Non-pigmented ciliary epithelial cell (primary cell): ENCODE data around the gene RRN3.
"Not testable (repeated sequence)": the region's sequence is repeated elsewhere in the genome, so short reads cannot be mapped to it uniquely, and the experiment has no call there.

Source experiments
- DNase-seq: peaks from one replicate; pipeline ENCODE4 v3.0.0-alpha.2; 2010; ENCODE audit warnings: low read depth

The RRN3 gene

DNA sequence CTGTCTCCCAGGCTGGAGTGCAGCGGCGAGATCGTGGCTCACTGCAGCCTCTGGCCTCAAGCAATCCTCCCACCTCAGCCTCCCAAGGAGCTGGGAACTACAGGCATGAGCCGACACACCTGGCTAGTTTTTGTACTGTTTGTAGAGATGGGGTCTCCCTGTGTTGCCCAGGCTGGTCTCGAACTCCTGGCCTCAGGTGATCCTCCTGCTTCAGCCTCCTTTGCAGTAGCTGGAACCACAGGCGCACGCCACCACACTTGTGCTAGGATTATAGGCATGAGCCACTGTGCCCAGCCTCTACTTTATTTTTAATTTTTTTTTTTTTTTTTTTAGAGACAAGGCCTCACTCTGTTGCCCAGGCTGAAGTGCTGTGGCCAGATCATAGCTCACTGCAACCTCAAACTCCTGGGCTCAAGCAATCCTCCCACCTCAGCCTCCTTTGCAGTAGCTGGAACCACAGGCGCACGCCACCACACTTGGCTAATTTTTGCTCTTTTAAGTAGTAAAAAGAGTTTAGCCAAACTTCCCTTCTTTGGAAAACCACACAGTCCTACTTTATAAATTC lies 42.6 kb downstream of the RRN3 start:
- no peak for DNase-seq

DNA sequence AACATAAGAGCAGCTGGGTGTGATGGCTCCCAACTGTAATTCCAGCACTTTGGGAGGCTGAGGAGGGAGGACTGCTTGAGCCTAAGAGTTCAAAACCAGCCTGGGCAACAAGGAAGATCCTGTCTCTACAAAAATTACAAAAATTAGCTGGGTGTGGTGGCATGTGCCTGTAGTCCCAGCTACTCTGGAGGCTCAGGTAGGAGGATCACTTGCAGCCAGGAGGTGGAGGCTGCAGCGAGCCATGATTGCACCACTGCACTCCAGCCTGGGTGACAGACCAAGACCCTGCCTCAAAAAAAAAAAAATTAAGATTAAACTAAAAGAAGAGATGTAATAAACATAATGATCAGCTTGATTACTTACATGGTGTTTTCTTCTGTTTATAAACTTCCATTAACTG lies 43.6 kb downstream of the RRN3 start:
- DNase-seq: not testable (repeated sequence)

DNA sequence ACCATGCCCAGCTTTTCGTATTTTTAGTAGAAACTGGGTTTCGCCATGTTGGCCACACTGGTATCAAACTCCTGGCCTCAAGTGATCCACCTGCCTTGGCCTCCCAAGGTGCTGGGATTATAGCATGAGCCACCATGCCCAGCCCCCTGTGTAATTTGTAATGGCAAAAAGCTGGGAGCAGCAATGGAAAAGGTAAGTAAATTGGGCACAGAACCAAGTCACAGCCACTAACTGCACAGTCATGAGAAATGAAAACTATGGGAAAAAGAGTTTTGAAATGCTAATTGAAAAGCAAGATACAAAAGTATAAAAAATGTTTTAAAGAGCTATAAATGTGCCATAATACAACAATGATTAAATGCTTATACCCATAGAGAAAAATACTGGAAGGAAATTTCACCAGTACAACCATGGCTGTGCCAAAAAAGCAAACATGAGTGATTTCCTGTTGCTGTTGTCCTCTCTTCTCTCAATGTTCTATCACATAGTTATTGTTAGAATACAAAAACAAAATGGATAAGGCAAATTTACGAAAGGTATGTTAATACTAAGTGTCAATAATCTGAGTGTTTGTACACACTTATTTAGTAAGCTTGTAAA lies 44.4 kb downstream of the RRN3 start:
- DNase-seq: no peak

DNA sequence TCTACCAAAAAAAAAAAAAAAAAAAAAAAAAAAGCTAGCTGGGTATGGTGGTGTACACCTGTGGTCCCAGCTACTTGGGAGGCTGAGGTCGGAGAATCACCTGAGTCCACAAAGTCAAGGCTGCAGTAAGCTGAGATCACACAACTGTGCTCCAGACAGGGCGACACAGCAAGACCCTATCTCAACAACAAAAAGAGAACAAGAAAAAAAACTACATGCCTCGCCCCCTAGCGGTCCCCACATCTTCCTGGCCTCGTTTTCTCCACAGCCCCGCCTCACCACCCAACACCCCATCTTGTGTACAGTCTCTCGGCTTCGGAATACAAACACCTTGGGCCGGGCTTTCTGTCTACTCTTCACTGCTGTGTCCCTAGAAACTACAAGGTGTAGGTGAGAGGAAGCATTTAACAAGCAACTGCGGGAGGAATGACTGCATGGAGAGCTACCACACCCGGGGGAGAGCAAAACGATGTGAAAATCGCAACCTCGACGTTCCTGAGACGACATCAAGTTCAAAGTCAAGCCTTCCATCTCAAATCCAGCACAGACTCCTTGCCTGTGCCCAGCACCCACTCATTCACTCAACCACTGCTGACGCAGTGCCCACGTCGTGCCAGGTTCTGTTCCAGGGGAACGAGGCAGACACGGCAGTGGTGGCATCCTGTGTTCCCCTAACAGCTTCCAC lies 47.2 kb downstream of the RRN3 start:
- no peak for DNase-seq

DNA sequence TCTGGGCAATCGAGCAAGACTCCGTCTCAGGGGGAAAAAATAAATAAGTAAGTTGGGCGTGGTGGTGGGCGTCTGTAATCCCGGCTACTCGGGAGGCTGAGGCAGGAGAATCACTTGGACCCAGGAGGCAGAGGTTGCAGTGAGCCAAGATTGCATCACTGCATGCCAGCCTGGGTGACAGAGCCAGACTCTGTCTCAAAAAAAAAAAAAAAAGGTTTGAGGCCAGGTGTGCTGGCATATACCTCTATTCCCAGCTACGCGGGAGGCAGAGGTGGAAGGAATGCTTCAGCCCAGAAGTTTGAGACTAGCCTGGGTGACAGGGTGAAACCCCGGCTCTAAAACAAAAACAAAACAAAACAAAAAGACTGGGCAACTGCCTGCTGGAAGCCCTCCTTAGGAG lies 48.8 kb downstream of the RRN3 start:
- not testable (repeated sequence) for DNase-seq

DNA sequence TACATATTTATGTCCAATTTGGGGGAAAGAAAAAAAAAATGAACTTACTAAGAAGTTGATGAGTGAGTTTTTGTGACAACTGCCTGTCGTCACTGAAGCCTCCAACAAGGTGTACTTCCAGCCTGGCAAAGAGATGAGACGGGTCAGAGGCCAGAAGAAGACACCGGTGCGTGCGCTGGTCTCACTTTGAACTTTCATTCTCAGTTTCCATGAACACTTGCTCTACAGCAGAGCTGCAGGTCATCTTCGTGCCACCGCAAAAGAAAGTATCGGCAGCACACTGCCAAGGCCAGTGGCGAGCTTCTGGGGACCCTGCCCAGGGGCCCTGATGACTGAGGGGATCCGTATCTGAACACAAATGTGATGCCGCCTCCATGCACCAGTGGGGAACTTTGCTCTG lies 49.8 kb downstream of the RRN3 start:
- no peak for DNase-seq

DNA sequence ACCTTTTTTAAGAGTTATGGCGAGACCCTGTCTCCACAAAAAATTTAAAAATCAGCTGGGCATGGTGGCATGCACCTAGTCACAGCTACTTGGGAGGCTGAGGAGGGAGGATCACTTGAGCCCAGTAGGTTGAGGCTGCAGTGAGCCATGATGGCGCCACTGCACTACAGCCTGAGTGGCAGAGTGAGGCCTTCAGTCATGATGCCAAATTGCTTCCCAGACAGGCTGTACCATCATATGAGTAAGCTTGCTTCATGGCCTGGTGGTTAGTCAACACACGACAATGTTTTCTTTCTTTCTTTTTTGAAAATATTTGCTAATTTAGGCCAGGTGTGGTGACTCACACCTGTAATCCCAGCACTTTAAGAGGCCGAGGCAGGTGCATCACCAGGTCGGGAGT lies 50.7 kb downstream of the RRN3 start:
- DNase-seq: no peak

DNA sequence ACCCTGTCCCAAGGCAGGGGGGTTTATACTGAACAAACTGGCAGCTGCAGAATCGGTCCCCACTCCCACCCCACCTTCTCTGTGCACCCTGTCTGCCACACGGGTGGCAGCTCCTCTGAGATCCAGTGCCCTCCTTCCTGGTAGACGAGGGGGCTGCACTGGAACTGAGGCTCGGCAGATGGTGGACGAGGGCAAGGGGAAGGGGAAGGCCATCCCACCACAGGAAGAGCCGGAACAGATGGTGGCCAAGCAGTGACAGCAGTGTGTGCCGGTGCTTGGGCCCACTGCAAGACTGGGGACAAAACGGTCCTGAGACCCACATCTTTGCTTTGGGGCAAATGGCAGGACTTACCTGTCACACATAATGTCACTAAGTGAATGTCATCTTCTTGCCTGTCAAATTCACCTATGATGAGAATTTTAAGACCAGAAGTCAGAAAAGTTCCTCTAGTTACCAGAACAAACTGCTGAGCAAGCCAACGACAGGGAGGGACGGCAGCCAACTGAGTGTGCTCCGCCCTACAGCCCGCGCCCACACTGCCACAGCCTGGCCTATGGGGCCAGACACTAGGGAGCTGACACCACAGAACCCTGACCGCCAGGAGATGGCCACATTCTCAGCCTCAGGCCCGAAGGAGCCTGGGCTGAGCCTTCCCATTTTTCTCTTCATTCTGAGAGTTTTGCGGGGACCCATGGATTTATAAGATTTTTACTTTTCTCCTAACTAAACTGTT lies 52.6 kb downstream of the RRN3 start:
- no peak for DNase-seq

DNA sequence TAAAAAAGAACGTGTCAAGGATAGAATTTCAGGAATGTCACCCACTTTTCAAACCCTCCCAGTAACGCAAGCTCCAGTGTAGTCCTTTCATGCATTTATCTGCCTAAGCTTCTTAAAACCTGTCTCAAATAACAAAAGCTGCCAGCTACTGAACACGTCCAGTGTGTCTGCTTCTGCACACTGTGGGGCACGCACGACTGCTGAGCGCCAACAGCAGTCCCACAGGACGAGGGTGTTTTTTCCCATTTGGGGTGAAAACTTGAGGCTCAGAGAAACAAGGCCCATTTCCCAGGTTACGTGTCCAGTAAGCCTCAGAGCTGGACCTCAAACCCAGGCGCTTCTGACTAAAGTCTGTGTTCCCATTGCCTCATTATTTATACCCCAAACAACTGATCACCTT lies 55.4 kb downstream of the RRN3 start:
- DNase-seq: no peak

DNA sequence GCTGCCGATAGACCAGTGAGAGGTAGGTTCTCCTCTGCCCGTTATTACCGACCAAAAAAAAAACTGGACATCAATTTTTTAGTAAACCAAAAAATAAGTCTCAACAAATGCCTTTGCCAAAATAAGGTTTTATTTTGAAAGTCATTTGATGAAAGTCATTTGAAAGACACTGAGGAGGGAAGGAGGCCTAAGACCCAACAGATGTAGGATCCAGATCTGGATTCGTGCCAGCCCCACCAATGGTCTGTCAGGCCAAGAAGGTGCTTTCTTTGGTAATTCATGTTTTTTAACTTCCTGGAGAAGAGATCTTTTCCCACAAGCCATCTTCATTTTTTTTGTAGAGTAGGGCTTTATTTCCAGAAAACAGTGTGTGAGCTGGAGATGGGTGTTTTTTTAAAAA lies 56.3 kb downstream of the RRN3 start:
- no peak for DNase-seq

DNA sequence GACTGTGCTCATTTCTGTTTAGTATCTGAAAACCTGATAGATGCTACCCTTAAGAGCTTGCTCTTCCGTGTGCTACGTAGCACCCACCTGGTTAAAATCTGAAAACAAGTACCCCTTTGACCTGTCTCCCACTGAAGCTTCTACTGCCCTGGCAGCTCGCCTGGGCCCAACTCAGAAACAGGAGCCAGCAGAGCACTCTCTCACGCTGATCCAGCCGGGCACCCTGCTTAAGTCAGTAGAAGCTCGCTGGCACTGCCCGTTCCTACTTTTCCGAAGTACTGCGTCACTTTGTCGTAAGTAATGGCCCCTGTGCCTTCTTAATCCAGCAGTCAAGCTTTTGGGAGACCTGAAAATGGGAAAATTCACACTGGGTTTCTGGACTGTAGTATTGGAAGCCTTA lies 57.1 kb downstream of the RRN3 start:
- no peak for DNase-seq

DNA sequence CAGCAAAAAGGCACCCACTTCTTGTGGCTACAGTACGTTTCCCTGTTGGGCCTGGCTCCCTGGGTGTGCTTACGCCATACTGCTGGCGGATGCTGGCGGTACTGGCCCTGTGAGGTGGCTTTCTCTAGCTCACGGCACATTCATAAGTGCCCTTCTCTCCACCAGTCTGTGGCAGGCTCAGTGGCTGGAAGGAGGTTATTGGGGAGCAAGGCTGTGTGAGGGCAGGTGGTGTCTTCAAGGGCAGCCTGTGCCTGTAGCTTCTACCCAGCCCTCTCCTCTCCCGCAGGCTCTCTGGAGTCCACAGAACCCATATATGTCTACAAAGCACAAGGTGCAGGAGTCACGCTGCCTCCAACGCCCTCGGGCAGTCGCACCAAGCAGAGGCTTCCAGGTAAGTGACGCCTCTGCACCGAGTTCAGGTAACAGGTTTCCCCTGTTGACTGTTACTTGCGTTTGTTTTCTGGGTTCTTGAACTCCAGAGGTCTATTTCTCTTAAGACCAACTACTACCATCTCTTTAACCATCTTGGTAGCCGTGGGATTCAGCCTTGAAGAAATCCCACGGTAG lies 58.8 kb downstream of the RRN3 start:
- DNase-seq: no peak

DNA sequence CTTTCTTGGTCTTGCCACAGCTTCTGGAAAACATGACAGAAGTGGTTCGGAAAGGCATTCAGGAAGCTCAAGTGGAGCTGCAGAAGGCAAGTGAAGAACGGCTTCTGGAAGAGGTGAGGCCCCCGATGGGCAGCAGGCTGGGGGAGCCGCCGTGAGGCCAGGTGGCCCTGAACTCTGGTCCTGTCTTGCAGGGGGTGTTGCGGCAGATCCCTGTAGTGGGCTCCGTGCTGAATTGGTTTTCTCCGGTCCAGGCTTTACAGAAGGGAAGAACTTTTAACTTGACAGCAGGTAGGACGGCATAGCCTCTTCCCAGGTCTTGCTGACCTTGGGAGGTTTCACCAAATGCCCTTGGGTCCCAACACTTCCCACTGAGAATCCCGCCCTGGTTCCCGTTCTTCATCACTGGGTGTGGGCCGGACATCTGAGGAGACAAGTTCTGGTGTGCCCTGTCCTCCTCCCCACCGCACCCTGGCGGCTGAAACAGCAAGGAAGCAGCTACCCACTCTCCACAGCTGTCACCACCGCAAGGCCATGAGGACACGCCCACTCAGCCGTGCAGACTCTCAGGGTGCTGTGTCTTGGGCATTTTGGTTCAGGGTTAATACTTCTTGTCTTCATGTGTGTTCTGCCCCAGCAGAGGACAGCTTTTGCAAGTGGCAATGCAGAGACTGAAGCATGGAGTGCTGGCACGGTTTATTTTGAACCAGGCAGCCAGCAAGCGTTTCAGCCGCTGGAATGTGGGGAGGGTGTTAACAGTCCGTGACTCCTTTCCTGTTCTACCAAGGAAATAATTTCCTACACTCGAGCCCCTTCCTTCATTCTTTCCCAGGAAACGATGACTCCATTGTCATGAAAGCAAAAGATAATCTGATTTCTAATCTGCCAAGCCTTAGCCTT lies 59.6 kb downstream of the RRN3 start:
- DNase-seq: no peak

DNA sequence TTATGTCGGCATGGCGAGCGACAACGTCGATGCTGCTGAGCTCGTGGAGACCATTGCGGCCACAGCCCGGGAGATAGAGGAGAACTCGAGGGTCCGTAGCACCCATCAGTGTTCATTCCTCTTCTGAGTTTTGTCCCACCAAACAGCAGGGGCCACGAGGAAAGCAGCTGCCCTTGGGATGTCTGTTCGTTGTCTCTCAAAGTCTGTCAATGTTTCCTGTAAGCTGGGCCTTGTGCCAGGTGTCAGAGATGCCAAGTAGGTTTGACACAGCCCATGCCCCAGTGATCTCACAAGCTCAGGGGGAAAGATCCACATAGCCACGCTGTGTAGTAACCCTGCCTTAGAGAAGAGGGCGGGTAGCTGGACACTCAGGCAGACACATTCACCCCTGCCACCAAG lies 60.8 kb downstream of the RRN3 start:
- DNase-seq: no peak

DNA sequence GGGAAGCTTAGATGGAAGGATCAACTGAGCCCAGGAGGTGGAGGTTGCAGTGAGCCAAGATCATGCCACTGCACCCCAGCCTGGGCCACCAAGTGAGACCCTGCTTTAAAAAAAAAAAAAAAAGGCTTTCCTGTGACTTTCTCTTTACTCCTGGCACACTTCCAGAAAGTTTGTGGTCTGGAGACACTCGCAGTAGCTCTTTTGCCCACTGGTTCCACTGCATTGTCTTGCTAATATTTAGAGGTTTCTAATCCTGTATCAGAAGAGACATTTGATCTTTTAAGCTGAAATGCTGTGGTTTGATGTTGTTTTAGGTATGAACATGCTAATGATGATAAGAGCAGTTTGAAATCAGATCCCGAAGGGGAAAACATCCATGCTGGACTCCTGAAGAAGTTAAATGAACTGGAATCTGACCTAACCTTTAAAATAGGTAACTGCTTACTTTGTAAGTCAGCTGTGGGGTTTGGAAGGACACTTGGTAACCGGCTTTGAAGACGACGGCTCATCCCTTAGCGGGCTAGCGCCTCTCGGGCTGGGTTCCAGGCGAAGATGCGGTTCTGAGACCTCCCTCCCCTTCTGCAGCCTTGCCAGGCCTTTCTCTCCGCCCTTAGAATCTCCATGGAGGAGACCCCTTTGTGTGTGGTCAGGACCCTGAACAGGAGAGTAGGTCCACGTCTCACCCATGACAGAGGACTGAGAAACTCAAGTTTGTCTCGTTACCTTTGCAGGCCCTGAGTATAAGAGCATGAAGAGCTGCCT lies 61.3 kb downstream of the RRN3 start:
- DNase-seq: no peak

DNA sequence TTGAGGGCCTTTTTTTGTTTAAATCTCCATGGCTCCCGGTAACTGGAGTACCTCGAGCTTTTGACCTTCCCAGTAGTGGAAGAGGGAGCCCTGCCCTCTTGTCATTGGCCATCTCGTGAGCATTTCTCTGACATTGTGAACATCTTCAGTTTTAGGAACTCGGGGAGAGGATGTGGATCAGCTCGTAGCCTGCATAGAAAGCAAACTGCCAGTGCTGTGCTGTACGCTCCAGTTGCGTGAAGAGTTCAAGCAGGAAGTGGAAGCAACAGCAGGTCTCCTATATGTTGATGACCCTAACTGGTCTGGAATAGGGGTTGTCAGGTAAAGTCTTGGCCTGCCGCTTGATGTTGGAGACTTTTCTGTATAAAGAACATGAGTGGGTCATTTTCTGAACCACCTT lies 62.5 kb downstream of the RRN3 start:
- no peak for DNase-seq

DNA sequence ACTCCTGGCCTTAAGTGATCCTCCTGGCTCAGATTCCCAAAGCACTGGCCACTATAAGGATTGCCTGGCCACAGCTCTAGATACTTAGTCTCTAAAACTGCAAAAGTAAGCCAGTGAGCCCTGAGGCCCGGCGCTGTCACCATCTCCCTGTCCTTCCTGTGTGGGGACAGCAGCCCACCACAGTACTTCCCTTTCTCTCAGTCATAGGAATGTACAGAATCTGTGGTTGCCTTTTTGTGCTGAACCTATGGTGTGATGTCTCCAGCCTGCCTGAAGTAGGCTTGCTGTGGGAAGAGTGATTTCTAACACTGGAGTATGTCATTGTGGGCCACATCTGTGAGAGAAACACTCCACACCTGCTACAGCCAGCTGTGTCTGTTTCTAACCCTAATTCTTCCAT lies 62.9 kb downstream of the RRN3 start:
- no peak for DNase-seq

DNA sequence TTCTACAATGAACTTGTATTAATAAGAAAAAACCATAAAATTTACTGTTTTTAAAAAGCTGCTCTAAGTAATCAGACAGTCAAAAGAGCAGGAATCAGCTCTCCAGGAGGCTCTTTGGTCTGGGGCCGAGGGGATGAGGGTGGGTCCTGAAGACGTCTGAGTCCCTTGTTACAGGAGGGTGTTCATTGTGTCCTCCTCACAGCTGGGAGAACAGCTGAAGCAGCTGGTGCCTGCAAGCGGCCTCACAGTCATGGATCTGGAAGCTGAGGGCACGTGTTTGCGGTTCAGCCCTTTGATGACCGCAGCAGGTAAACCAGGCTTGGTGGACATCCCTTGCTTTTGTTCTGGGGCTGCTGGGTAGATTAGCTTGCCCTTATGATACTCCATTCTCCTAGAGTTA lies 64.3 kb downstream of the RRN3 start:
- not testable (repeated sequence) for DNase-seq

DNA sequence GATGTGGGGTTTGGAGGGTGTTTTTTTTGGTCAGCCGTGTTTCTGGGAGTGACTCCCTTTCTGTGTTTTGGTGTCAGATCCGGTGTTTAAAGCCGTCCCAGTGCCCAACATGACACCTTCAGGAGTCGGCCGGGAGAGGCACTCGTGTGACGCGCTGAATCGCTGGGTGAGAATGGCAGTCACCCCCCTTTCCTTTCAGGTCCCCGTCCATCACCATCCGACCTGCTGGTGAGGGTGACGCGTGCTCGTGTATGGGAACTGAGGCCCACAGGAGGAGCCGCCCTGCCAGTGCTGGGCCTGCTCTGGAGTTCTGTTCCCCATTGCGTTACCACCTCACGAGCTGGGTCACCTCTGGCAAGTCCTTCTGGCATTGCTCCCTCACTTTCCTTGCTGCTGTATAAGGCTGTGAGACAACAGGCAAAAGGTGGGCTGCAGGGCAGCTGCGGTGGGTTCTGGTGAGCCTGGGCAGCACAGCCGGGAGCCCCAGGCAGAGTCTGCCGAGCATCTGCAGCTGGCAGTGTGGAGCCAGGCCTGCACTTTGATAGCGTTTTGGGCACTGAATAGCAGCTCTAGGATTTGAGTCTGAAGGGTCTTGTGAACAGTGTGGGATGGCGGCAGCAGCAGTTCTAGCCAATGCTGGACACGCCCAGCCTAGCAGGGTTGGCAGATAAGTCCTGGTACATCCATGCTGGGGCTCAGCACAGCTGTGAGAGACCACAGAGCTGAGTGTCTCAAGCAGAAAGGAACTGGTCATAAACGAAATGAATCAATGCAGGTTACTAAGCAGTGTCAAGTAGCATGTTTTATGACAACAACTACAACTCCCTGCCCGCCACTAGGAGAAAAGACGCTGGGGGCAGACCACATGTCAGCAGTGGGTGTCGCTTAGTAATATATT lies 65.0 kb downstream of the RRN3 start:
- DNase-seq: not testable (repeated sequence)

DNA sequence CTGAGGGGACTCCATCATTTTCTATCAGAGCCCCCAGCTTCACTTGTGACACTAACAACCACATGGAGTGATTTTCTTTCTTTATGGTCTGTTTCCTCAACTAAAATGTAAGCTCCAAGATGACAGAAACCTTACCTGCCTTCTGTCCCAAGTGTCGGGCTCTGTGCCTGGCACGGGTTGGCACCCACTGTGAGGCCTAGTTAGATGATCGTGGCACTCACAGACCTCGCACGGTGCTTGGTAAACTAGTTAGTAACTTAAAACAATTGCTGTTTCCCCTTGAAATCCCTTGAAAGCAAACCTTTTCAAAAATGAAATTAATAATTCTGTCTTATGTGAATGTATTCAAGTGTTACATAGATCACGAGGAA lies 65.7 kb downstream of the RRN3 start:
- DNase-seq: not testable (repeated sequence)
